Left renal pelvis (tissue), 4 donors: ENCODE results near the gene TARS3. TPM values are rescaled to one million over a fixed set of nuclear protein-coding genes. Genes with fewer than 3 reads are reported as not detected.
"Not testable (repeated sequence)": the region's sequence is repeated elsewhere in the genome, so short reads cannot be mapped to it uniquely, and the experiment has no call there.

Experiments used
- DNase-seq, 4 donors: peaks; one replicate each; pipeline ENCODE4 v3.0.0-alpha.2; 2013; ENCODE audit warnings: low read depth in 4 of 4, low spot score in 3 of 4
- polyA plus RNA-seq, 4 donors: library from polyadenylated mRNA; unstranded; fragments of 120-200 nt; gene quantifications; one replicate each; pipeline ENCODE4 v1.2.1, GENCODE V29; 2013; ENCODE audit not compliant: insufficient read length in 4 of 4

The TARS3 gene
- polyA plus RNA-seq, 4 donors = 16.3 to 23.0 (median 21.6) TPM

GRCh38 chr15:101657171-101657570 is 67.1 kb downstream of the TARS3 start:
- no peak for DNase-seq

DNA sequence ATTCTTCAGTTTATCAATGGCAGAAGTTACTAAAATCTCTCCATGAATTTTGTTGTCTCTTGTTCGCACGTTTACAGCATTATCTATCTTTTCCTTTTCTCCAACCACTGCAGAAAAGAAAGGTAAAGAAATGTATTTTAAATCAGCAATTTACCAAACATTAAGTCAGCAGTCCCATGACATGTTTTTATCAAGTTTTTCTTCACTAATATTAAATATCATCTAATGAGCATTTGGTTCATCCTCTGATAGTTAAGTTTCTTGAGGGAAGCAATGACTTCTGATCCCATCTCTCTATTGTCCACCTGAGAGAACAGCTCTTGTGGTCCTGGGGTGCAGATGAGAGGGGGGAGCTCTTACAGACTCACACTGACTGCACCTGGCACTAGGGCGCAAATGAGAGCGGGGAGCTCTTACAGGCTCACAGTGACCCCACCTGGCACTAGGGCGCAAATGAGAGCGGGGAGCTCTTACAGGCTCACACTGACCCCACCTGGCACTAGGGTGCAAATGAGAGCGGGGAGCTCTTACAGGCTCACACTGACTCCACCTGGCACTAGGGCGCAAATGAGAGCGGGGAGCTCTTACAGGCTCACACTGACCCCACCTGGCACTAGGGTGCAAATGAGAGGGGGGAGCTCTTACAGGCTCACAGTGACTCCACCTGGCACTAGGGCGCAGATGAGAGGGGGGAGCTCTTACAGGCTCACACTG is 69.5 kb downstream of the TARS3 start:
- not testable (repeated sequence) for DNase-seq

GRCh38 chr15:101654171-101654570 is 70.1 kb downstream of the TARS3 start:
- DNase-seq = no peak

DNA sequence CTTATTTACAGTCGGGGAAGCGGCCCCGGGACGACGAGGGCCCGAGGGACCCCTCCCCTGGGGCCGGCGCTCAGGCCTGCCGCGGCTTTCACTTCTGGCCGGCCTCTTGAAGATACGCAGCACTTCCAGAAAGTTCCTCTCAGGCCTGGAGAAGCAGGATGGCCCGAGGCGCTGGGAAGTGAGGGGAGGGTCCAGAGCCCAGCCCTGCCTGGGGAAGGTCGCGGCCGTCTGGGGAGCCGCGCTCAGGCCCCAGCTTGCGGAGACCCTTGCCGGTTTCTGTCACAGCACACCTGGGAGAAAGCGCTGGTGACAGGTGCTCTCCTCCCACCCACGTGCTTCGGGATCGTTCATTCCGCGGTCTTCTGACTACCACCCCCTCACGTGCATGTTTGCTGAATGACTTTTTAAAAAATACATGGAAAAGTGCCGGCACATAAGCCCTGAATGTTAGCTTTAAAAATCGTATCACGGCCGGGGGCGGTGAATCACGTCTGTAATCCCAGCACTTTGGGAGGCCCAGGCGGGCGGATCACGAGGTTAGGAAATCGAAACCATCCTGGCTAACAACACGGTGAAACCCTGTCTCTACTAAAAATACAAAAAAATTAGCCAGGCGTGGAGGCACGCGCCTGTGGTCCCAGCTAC is 71.4 kb downstream of the TARS3 start:
- DNase-seq = peak in 1 of 4 donors; percentile 22

DNA sequence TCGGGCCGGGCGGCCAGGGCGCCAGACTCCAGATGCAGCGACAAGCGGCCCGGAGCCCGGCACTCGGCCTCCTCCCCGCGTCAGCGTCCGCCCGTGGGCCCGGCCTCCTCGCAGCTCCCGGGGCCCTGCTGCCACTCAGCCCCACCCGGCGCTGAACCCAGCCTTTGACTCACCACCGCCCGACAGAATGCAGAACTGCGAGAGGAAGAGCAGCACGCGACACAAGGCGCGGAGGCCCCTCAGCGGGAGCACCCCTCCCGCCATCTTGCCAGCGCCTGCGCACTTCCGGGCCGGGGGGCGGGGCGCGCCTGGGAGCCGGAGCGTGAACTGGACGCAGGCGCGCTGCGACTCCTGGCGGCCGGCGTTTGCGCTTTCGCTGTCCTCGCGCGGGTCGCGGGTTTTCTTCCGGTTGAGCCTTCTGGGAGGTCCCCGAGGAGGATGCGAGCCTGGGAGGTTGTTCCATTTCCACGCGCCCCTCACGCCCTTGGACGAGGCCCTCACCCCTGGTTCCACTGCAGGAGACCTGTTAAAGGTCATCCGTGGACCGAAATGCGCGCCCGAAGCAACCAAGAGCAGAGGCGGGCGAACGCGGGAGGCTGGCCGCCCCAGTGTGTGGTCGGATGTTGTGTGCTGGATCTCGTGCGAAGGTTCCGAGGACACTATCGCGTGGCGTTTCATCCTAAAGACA is 72.0 kb downstream of the TARS3 start, which contains the start of gene TM2D3:
TSS of gene TM2D3 (minus strand) at position 284 of the 688 bp plus-strand sequence. CDS start at position 264, 20 bp downstream.
- peak; percentile 82 to 86 (median 84) for DNase-seq

GRCh38 chr15:101651554-101652097 is 72.6 kb downstream of the TARS3 start:
- no peak for DNase-seq

- no peak for DNase-seq
Measured at GRCh38 chr15:101650145-101650544, 74.1 kb downstream of the TARS3 start.

- no peak for DNase-seq
Measured at GRCh38 chr15:101648356-101648755, 75.9 kb downstream of the TARS3 start.

- DNase-seq = no peak
Measured at GRCh38 chr15:101647251-101647650, 77.0 kb downstream of the TARS3 start.

- DNase-seq = no peak
Measured at GRCh38 chr15:101646672-101647071, 77.6 kb downstream of the TARS3 start.

GRCh38 chr15:101642361-101642760 is 81.9 kb downstream of the TARS3 start:
- DNase-seq = no peak

GRCh38 chr15:101641894-101642293 is 82.4 kb downstream of the TARS3 start:
- peak in 1 of 4 donors; percentile 40 for DNase-seq

DNA sequence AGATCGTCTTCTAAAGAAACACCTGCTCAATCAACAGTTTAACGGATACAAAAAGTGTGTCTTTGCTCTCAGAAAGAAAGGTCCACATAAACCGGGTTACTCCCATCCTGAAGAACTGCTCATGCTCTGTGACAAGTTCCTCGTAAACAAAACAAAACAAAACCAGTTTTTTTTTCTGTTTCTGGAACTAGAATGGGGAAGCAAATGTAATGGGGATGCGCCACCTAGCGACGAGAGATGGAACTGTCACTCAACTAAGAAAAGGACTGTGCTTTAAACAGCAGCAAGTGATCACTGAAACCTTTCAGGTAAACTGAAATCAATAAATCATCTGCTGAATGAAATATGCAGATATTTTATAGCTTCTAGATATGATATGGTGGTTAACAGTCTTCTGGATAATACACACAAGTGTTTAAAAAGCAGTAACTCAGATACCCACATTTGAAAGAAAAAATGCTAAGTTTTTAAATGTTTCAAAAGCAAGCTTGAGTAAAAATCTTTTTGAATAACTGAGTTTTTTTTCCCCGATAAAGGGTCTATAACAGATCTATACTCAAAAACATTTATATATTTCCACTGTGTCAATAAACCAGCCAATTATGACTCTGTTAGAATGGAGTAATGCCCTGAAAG is 83.0 kb downstream of the TARS3 start:
- DNase-seq = peak; percentile 58 to 75 (median 68)

GRCh38 chr15:101639667-101640066 is 84.6 kb downstream of the TARS3 start:
- no peak for DNase-seq

DNA sequence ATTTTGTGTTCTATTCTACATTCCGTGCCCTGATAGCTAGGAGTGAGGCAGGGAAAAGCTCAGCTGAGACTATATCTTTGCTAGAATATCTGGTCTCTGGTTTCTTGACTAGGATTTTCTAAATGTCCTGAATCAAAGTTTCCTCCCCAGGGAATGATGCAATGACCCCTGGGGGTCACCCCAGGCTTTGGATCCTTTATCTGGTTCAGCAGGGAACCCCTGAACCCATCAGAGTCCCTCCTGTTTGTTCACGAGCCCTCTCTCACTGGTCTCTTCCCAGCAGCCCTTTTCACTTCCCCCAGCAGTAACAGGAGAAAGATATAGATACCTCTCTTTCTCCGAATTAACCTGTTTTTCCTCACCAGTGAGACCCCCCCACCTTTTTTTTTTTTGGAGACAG is 86.4 kb downstream of the TARS3 start:
- no peak for DNase-seq

DNA sequence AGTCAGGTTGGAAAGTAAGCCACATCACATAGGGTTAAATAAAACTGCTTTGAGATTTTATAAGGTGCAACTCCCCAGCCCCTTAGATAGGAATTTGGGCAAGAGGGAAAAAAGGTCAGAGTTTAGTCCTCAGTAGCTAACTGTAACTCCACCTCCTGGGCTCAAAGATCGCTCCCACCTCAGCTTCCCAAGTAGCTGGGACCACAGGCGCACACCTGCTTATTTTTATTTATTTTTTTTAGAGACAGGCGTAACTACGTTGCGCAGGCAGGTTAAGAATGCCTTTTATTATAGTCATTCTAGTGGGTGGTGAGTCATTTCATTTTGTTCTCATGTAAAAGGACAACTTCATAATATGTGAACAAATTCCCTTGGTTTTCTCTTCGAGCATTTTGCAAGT is 86.8 kb downstream of the TARS3 start:
- DNase-seq = no peak

- DNase-seq = no peak
Measured at GRCh38 chr15:101637038-101637437, 87.2 kb downstream of the TARS3 start.

DNA sequence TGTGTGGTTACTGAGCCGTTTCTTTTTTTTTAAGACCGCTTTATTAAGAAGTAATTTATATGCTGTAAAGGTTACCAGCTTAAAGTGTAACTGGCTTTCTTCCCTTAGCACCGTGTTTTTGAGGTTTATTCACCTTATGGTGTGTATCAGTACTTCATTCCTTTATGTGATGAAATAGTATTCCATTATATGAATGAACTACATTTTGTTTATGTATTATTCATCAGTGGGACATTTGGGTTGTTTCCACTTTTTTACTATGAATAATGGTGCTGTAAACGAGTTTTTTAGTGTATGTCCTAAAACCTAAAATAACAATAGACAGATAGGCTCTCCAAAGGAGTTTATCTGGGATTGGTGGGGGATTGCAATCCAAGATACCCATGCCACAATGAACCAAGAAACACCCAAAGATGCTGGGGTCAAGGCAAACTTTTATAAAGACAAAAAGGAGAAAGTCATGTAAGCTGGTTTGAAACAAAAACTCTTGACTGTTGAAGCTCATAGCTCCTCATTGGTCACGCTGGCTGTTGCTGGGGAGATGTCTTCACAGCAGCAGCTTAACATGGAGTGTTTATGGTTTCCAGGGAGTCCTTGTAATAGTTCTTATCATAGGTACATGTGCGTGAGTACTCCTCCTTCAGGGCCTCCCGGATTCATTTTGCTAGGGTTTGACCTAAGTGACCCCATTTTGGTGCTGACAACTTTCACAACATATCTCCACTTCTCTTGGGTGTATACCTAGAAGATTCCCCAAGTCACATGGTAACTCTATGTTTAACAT is 88.1 kb downstream of the TARS3 start:
- DNase-seq = no peak

GRCh38 chr15:101633356-101633755 is 90.9 kb downstream of the TARS3 start:
- DNase-seq = no peak

GRCh38 chr15:101626729-101627128 is 97.5 kb downstream of the TARS3 start:
- not testable (repeated sequence) for DNase-seq
